ENCODE results near the gene CST4. TPM values are rescaled to one million over a fixed set of nuclear protein-coding genes. Genes with fewer than 3 reads are reported as not detected.

CST4 gene
- polyA plus RNA-seq, 1 of the 3 experiments (the other 2 are of a cell fraction) = not detected

GRCh38 chr20:23637282-23638221 is 51.3 kb downstream of the CST4 start, which contains the start of gene CST3:
Gene CST3, minus strand, starts transcription at chr20:23637955. Its CDS starts 93 bp downstream, at chr20:23637862.
- H3K9me3 ChIP-seq = no peaks in the 10 kb centered on the region
- TF ChIP-seq TCF12 (IDR thresholded peaks at IDR 0.05) (no peak), ELF1 (IDR thresholded peaks at IDR 0.05) (0 out of 2 replicates have a peak, but pooled peaks have one; percentile 27), SIN3A (IDR thresholded peaks at IDR 0.05; ENCODE audit: borderline replicate concordance, low read depth, low read length) (no peak), GABPA (IDR thresholded peaks at IDR 0.05; ENCODE audit: low read depth) (peak; percentile 51; the same call in 1 of the 2 replicates), MAX (IDR thresholded peaks at IDR 0.05; ENCODE audit: low read depth) (no peak), POLR2AphosphoS5 (IDR thresholded peaks at IDR 0.05; ENCODE audit: low read depth, low read length) (peak; percentile 88), CHD2 (IDR thresholded peaks at IDR 0.05; ENCODE audit: low read length, partially characterized antibody) (peak; percentile 50), RFX5 (IDR thresholded peaks at IDR 0.05; ENCODE audit: low read length) (no peak), TAF1 (IDR thresholded peaks at IDR 0.05; ENCODE audit: borderline replicate concordance, low read depth, low read length) (peak; percentile 51; the same call in 1 of the 2 replicates), MXI1 (IDR thresholded peaks at IDR 0.05; ENCODE audit: low read depth, low read length) (0 out of 2 replicates have a peak, but pooled peaks have one; percentile 29)
- CTCF ChIA-PET = interaction anchor here (1.0 kb wide), 1 partner anchor 24 kb away, joined by 3 read pairs; no protein-coding TSS in a partner anchor
- H3F3A ChIP-seq (replicated peaks; ENCODE audit: insufficient read depth) = no peaks in the 10 kb centered on the region
- peak; percentile 91 for DNase-seq
- H3K4me1 ChIP-seq (ENCODE audit: control insufficient read depth in 1 of 2, insufficient read depth in 2 of 2, low read depth in 1 of 2, low read length in 1 of 2) = peaks cover 6 to 10% of the 10 kb centered on the region in 2 experiments; a peak in 2 of 4 replicates
- no peaks in the 10 kb centered on the region for H3K27me3 ChIP-seq (ENCODE audit: insufficient read depth)
- H2AFZ ChIP-seq (ENCODE audit: low read depth) = peak within 1 kb of the TSS; percentile 76; the same call in 1 of the 2 replicates
- H3K36me3 ChIP-seq (replicated peaks in 1 of 2; ENCODE audit: control insufficient read depth in 1 of 2, insufficient read depth in 2 of 2, low read length in 1 of 2) = peaks cover 0 to 12% of the 10 kb centered on the region in 2 experiments
- peak within 1 kb of the TSS; percentile 67 to 77 for H3K27ac ChIP-seq (ENCODE audit: low read depth in 2 of 2, low read length in 1 of 2)
- H3K4me3 ChIP-seq (ENCODE audit: low read depth in 2 of 2, low read length in 1 of 2) = peak within 1 kb of the TSS; percentile 87 to 96
- POLR2A ChIA-PET = no interaction called here
- peaks cover 7% of the 10 kb centered on the region; the same call in 1 of the 2 replicates for H4K20me1 ChIP-seq (ENCODE audit: insufficient read depth)
- H3K4me2 ChIP-seq = peak within 1 kb of the TSS; percentile 98
- WGBS (ENCODE audit: low lambda C conversion rate) = under 1% methylated on average over 28 of the region's 92 CpGs
- peaks cover 22% of the 10 kb centered on the region for H3K79me2 ChIP-seq (ENCODE audit: insufficient read depth)
- H3K9ac ChIP-seq = peak within 1 kb of the TSS; percentile 92
- H3K9me2 ChIP-seq = no peaks in the 10 kb centered on the region

GRCh38 chr20:23636908-23637281 is 51.9 kb downstream of the CST4 start:
- 25% methylated on average over 4 of the region's 4 CpGs for WGBS (ENCODE audit: low lambda C conversion rate)
- Histone ChIP-seq H3K79me2 (ENCODE audit: insufficient read depth) (peaks cover 22% of the 10 kb centered on the region), H4K20me1 (ENCODE audit: insufficient read depth) (peaks cover 7% of the 10 kb centered on the region; the same call in 1 of the 2 replicates), H2AFZ (ENCODE audit: low read depth) (peak overlapping the region; percentile 76; the same call in 1 of the 2 replicates), H3K9me2 (no peaks in the 10 kb centered on the region), H3K27ac (ENCODE audit: low read depth in 2 of 2, low read length in 1 of 2) (no peak overlapping the region; a peak in 2 of 4 replicates), H3F3A (replicated peaks; ENCODE audit: insufficient read depth) (no peaks in the 10 kb centered on the region), H3K4me3 (ENCODE audit: low read depth in 2 of 2, low read length in 1 of 2) (peak overlapping the region; percentile 87 to 96), H3K27me3 (ENCODE audit: insufficient read depth) (no peaks in the 10 kb centered on the region), H3K9me3 (no peaks in the 10 kb centered on the region), H3K4me2 (peak overlapping the region; percentile 98), H3K9ac (peak overlapping the region; percentile 92), H3K36me3 (replicated peaks in 1 of 2; ENCODE audit: control insufficient read depth in 1 of 2, insufficient read depth in 2 of 2, low read length in 1 of 2) (peaks cover 0 to 13% of the 10 kb centered on the region in 2 experiments), H3K4me1 (ENCODE audit: control insufficient read depth in 1 of 2, insufficient read depth in 2 of 2, low read depth in 1 of 2, low read length in 1 of 2) (peaks cover 4 to 10% of the 10 kb centered on the region in 2 experiments; a peak in 1 of 4 replicates)
- ChIA-PET CTCF (no interaction called here), POLR2A (no interaction called here)
- no peak for DNase-seq
- TF ChIP-seq FOXM1 (IDR thresholded peaks at IDR 0.05; ENCODE audit: low read depth) (no peak), CTCF (IDR thresholded peaks at IDR 0.05) (no peak), IRF3 (IDR thresholded peaks at IDR 0.05; ENCODE audit: low read depth, low read length) (no peak), REST (IDR thresholded peaks at IDR 0.05; ENCODE audit: low read depth, low read length) (no peak), PBX3 (IDR thresholded peaks at IDR 0.05) (no peak), POLR2AphosphoS5 (IDR thresholded peaks at IDR 0.05; ENCODE audit: low read depth, low read length) (no peak), EP300 (IDR thresholded peaks at IDR 0.05; ENCODE audit: borderline replicate concordance in 1 of 2, low read depth in 1 of 2, low read length in 1 of 2) (no peak), SIN3A (IDR thresholded peaks at IDR 0.05; ENCODE audit: borderline replicate concordance, low read depth, low read length) (no peak), GATA2 (CRISPR knock-in tag; IDR thresholded peaks at IDR 0.05) (no peak)

Measured in SK-N-SH (cell line).